IMR-90 (cell line): ENCODE data around the gene GSTP1.

Source experiments
- CHD1 ChIP-seq: IDR thresholded peaks from 2 replicates; pipeline ENCODE4 v1.6.1; 2012; ENCODE audit warnings: low read depth, low read length, improper control_type of control experiment
- CTCF ChIP-seq: conservative IDR thresholded peaks from 2 replicates; pipeline ENCODE4 v1.5.1; 2012; ENCODE audit warnings: mild to moderate bottlenecking, low read depth, low read length, improper control_type of control experiment
- FOS ChIP-seq: fragments of 150-350 bp; IDR thresholded peaks from 2 replicates; pipeline ENCODE4 v1.6.1; 2016; ENCODE audit warnings: low read depth, low read length
- MAZ ChIP-seq: IDR thresholded peaks from 2 replicates; pipeline ENCODE4 v1.6.1; 2012; ENCODE audit warnings: low read depth, mild to moderate bottlenecking, low read length, improper control_type of control experiment, moderate library complexity, borderline replicate concordance
- POLR2A ChIP-seq: IDR thresholded peaks from 2 replicates; pipeline ENCODE4 v1.6.1; 2012; ENCODE audit warnings: mild to moderate bottlenecking, low read depth, low read length
- RCOR1 ChIP-seq: IDR thresholded peaks from 2 replicates; pipeline ENCODE4 v1.6.1; 2012; ENCODE audit warnings: mild to moderate bottlenecking, low read length, improper control_type of control experiment; ENCODE audit not compliant: insufficient replicate concordance
- RFX5 ChIP-seq: IDR thresholded peaks from 2 replicates; pipeline ENCODE4 v1.8.0; 2012; ENCODE audit warnings: low read depth, mild to moderate bottlenecking, low read length, moderate library complexity
- SMC3 ChIP-seq: fragments of 150-350 bp; IDR thresholded peaks from 2 replicates; pipeline ENCODE4 v1.6.1; 2016; ENCODE audit warnings: low read depth, mild to moderate bottlenecking, antibody characterized with exemption, low read length, moderate library complexity

GRCh38 chr11:67596753-67597300, 13.2 kb downstream of the GSTP1 start:
- TF ChIP-seq CTCF (no peak), RCOR1 (no peak), MAZ (no peak), POLR2A (no peak), SMC3 (no peak), CHD1 (no peak), FOS (no peak), RFX5 (no peak)
